K562 (cell line): ENCODE results near the gene CLHC1. TPM values are rescaled to one million over a fixed set of nuclear protein-coding genes. Genes with fewer than 3 reads are reported as not detected.
A peak's percentile ranks its signal among the peaks of the same experiment; 100 is the strongest.

Experiments used
- ASH1L ChIP-seq: fragments of 450-650 bp; IDR thresholded peaks from 2 replicates; pipeline ENCODE4 v1.6.1; 2018; ENCODE audit warnings: borderline replicate concordance, mild to moderate bottlenecking, low read depth; ENCODE audit not compliant: partially characterized antibody
- BMI1 ChIP-seq: fragments of 150-350 bp; IDR thresholded peaks from 2 replicates; pipeline ENCODE4 v1.6.1; 2014; ENCODE audit warnings: low read length
- CBX3 ChIP-seq, 2 experiments: IDR thresholded peaks; 1 replicate in 1 of 2; 2 replicates in 1 of 2; pipeline ENCODE4 v1.6.1; 2012; ENCODE audit warnings: inconsistent platforms in 2 of 2, low read length in 2 of 2, borderline replicate concordance in 1 of 2, control low read depth in 1 of 2
- CC2D1A ChIP-seq: fragments of 450-650 bp; IDR thresholded peaks from 2 replicates; pipeline ENCODE4 v1.6.1; 2017; ENCODE audit warnings: mild to moderate bottlenecking
- CHD2 ChIP-seq: IDR thresholded peaks from 2 replicates; pipeline ENCODE4 v1.6.1; 2011; ENCODE audit warnings: low read depth, low read length
- COPS2 ChIP-seq: fragments of 450-650 bp; conservative IDR thresholded peaks from 2 replicates; pipeline ENCODE4 v1.6.1; 2016; ENCODE audit warnings: mild to moderate bottlenecking, moderate library complexity
- GATAD2B ChIP-seq: fragments of 450-650 bp; IDR thresholded peaks from 2 replicates; pipeline ENCODE4 v1.6.1; 2017; ENCODE audit warnings: mild to moderate bottlenecking, borderline replicate concordance
- MAZ ChIP-seq, 2 experiments: fragments of 450-650 bp in 1 of 2; sonication (generic) in 1 of 2; formaldehyde crosslinking; IDR thresholded peaks in 1 of 2; conservative IDR thresholded peaks in 1 of 2; 2 replicates each; pipeline versions ENCODE4 v1.4.0 to v1.5.0; 2020; ENCODE audit warnings: mild to moderate bottlenecking in 1 of 2, missing genetic modification reagents in 1 of 2
- MIER1 ChIP-seq: fragments of 450-650 bp; IDR thresholded peaks from 2 replicates; pipeline ENCODE4 v1.6.1; 2016; ENCODE audit warnings: antibody characterized with exemption, mild to moderate bottlenecking, low read depth
- PRPF4 ChIP-seq: fragments of 200-400 bp; formaldehyde crosslinking; IDR thresholded peaks from one replicate; pipeline ENCODE4 v1.6.1; 2017; ENCODE audit warnings: low read length, low read depth, mild to moderate bottlenecking; ENCODE audit not compliant: insufficient read depth, poor library complexity, severe bottlenecking
- RBM15 ChIP-seq: fragments of 200-400 bp; formaldehyde crosslinking; IDR thresholded peaks from 2 replicates; pipeline ENCODE4 v1.6.1; 2018; ENCODE audit warnings: mild to moderate bottlenecking, low read length, moderate library complexity; ENCODE audit not compliant: insufficient read depth
- SIX5 ChIP-seq, 2 experiments: IDR thresholded peaks; 2 replicates each; pipeline ENCODE4 v1.6.1; 2011; ENCODE audit warnings: low read length in 2 of 2, borderline replicate concordance in 1 of 2, low read depth in 1 of 2, mild to moderate bottlenecking in 1 of 2, moderate library complexity in 1 of 2; ENCODE audit not compliant: insufficient read depth in 1 of 2
- SP1 ChIP-seq: sonication (generic); formaldehyde crosslinking; IDR thresholded peaks from 2 replicates; pipeline ENCODE4 v1.8.1; 2022; ENCODE audit warnings: mild to moderate bottlenecking, missing genetic modification reagents
- TCFL5 ChIP-seq: fragments of 250-450 bp; sonication (Bioruptor Pico); conservative IDR thresholded peaks from 2 replicates; pipeline ENCODE4 v1.6.1; 2021; ENCODE audit warnings: mild to moderate bottlenecking, moderate library complexity, matching md5 sums
- TRIM28 ChIP-seq: fragments of 450-650 bp; IDR thresholded peaks from 2 replicates; pipeline ENCODE4 v1.6.1; 2017
- YBX1 ChIP-seq: fragments of 450-650 bp; IDR thresholded peaks from 2 replicates; pipeline ENCODE4 v1.7.1; 2016; ENCODE audit warnings: mild to moderate bottlenecking
- ZFP91 ChIP-seq: sonication (generic); formaldehyde crosslinking; IDR thresholded peaks from 2 replicates; pipeline ENCODE4 v1.8.0; 2022; ENCODE audit warnings: mild to moderate bottlenecking, missing genetic modification reagents
- ZNF175 ChIP-seq: fragments of 200-800 bp; sonication (Bioruptor generic); IDR thresholded peaks from 2 replicates; pipeline ENCODE4 v1.6.1; 2016; ENCODE audit warnings: low read depth, mild to moderate bottlenecking, missing genetic modification characterization, missing compliant biosample characterization
- ZNF354B ChIP-seq: fragments of 250-450 bp; sonication (Bioruptor Pico); IDR thresholded peaks from 2 replicates; pipeline ENCODE4 v1.4.0; 2020
- ZNF444 ChIP-seq: fragments of 250-450 bp; sonication (Bioruptor Pico); IDR thresholded peaks from 2 replicates; pipeline ENCODE4 v1.4.0; 2020; ENCODE audit warnings: mild to moderate bottlenecking, moderate library complexity
- polyA plus RNA-seq, 8 experiments: library from polyadenylated mRNA; depleted of rRNA in 4 of 8; stranded (reverse) in 5 of 8; unstranded in 3 of 8; fragments of >200 nt; fragmentation: Nextera tagmentation in 2 of 8; fragmentation: Illumina TruSeq in 1 of 8; extraction: Ambion mirVana in 2 of 8; extraction: Trizol in 1 of 8; gene quantifications; 2 replicates each; pipeline versions ENCODE4 v1.2.1 to v1.2.3, GENCODE V29; 2011 to 2014; ENCODE audit warnings: inconsistent platforms in 1 of 8, missing spikeins in 1 of 8
- total RNA-seq, 7 experiments: library from RNA; depleted of rRNA in 6 of 7; stranded (reverse); fragments of >200 nt in 6 of 7; fragmentation: Illumina TruSeq in 2 of 7; extraction: Trizol in 2 of 7; gene quantifications; 2 replicates each; pipeline versions ENCODE4 v1.2.1 to v1.2.3, GENCODE V29; 2011 to 2021; ENCODE audit warnings: low replicate concordance in 1 of 7
- TF ChIP-seq, protein P1 (sequence below): sonication (generic); formaldehyde crosslinking; IDR thresholded peaks from 2 replicates; pipeline ENCODE4 v1.8.0; 2022; ENCODE audit warnings: missing genetic modification reagents, mild to moderate bottlenecking, borderline replicate concordance
- TF ChIP-seq, protein P2 (sequence below): fragments of 250-450 bp; sonication (Bioruptor Pico); IDR thresholded peaks from 2 replicates; pipeline ENCODE4 v1.8.0; 2022; ENCODE audit warnings: inconsistent platforms, mild to moderate bottlenecking, moderate library complexity, borderline replicate concordance

CLHC1 gene
- total and polyA plus RNA-seq, 9 of the 15 experiments (the other 6 are each of a cell fraction or from before 2014, with no cell fraction given) = 3.7 to 14.3 (median 8.6) TPM

GRCh38 chr2:55140316-55141219 is 91.5 kb downstream of the CLHC1 start (continued):
- TF ChIP-seq PRPF4 = no peak
- no peak for TF ChIP-seq SIX5 (IDR thresholded peaks at IDR 0.05; ENCODE audit: borderline replicate concordance in 1 of 2, insufficient read depth in 1 of 2, low read depth in 1 of 2, low read length in 2 of 2)
- TF ChIP-seq GATAD2B = peak; percentile 98
- peak in 1 of 2 experiments; percentile 94; a peak in 2 of 3 replicates for TF ChIP-seq CBX3 (IDR thresholded peaks at IDR 0.05; ENCODE audit: borderline replicate concordance in 1 of 2, low read length in 2 of 2)
- no peak for TF ChIP-seq ASH1L
- no peak for TF ChIP-seq YBX1
- TF ChIP-seq ZNF444 (CRISPR knock-in tag) = no peak
- TF ChIP-seq ZNF175 (CRISPR knock-in tag) = peak; percentile 96
- peak; percentile 86 for TF ChIP-seq SP1 (CRISPR knock-in tag)
- TF ChIP-seq ZFP91 (CRISPR knock-in tag) = no peak
- TF ChIP-seq TRIM28 = peak; percentile 54; the same call in 1 of the 2 replicates
- TF ChIP-seq, protein P1, sequence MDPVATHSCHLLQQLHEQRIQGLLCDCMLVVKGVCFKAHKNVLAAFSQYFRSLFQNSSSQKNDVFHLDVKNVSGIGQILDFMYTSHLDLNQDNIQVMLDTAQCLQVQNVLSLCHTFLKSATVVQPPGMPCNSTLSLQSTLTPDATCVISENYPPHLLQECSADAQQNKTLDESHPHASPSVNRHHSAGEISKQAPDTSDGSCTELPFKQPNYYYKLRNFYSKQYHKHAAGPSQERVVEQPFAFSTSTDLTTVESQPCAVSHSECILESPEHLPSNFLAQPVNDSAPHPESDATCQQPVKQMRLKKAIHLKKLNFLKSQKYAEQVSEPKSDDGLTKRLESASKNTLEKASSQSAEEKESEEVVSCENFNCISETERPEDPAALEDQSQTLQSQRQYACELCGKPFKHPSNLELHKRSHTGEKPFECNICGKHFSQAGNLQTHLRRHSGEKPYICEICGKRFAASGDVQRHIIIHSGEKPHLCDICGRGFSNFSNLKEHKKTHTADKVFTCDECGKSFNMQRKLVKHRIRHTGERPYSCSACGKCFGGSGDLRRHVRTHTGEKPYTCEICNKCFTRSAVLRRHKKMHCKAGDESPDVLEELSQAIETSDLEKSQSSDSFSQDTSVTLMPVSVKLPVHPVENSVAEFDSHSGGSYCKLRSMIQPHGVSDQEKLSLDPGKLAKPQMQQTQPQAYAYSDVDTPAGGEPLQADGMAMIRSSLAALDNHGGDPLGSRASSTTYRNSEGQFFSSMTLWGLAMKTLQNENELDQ (CRISPR knock-in tag) = no peak
- peak; percentile 43 for TF ChIP-seq CHD2
- peak; percentile 68 to 75 for TF ChIP-seq MAZ (CRISPR knock-in tag; conservative IDR thresholded peaks at IDR 0.05 in 1 of 2, IDR thresholded peaks at IDR 0.05 in 1 of 2)
- TF ChIP-seq BMI1 = no peak
- peak; percentile 98 for TF ChIP-seq CC2D1A
- peak; percentile 66; the same call in 1 of the 2 replicates for TF ChIP-seq TCFL5 (CRISPR knock-in tag)
- peak; percentile 52; the same call in 1 of the 2 replicates for TF ChIP-seq ZNF354B (CRISPR knock-in tag)
- TF ChIP-seq COPS2 = no peak
- TF ChIP-seq RBM15 = no peak
- TF ChIP-seq, protein P2, sequence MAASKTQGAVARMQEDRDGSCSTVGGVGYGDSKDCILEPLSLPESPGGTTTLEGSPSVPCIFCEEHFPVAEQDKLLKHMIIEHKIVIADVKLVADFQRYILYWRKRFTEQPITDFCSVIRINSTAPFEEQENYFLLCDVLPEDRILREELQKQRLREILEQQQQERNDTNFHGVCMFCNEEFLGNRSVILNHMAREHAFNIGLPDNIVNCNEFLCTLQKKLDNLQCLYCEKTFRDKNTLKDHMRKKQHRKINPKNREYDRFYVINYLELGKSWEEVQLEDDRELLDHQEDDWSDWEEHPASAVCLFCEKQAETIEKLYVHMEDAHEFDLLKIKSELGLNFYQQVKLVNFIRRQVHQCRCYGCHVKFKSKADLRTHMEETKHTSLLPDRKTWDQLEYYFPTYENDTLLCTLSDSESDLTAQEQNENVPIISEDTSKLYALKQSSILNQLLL (CRISPR knock-in tag) = no peak
- peak; percentile 73; the same call in 1 of the 2 replicates for TF ChIP-seq MIER1
